CD4-positive, alpha-beta memory T cell (primary cell): Measurements from ENCODE around the gene SNORC. TPM values are rescaled to one million over a fixed set of nuclear protein-coding genes. Genes with fewer than 3 reads are reported as not detected.

Experiments
- CTCF ChIA-PET: fragments of 350-600 bp; sonication (Branson Sonifier 250); formaldehyde crosslinking; loops from one replicate; lab custom pipeline; 2021; ENCODE audit warnings: inconsistent platforms; ENCODE audit not compliant: partially characterized antibody; lab: Charles Lee
- POLR2A ChIA-PET: fragments of 350-600 bp; sonication (Branson Sonifier 250); formaldehyde crosslinking; loops from one replicate; lab custom pipeline; 2021; ENCODE audit not compliant: partially characterized antibody; lab: Charles Lee
- DNase-seq, 5 donors: peaks; one replicate each; pipeline versions ENCODE4 v3.0.0 to v3.0.0-alpha.2; 2020 to 2022; ENCODE audit warnings: mixed read lengths in 1 of 5
- H3K27ac ChIP-seq: one replicate; pipeline ENCODE4 v1.7.0; 2013; ENCODE audit warnings: low read depth, low read length
- H3K27me3 ChIP-seq: 2 replicates; pipeline ENCODE4 v1.7.0; 2013; ENCODE audit warnings: mild to moderate bottlenecking, low read length, moderate library complexity; ENCODE audit not compliant: insufficient read depth
- H3K36me3 ChIP-seq: 2 replicates; pipeline ENCODE4 v1.7.0; 2013; ENCODE audit warnings: mild to moderate bottlenecking, low read length, moderate library complexity; ENCODE audit not compliant: insufficient read depth
- H3K4me1 ChIP-seq: 2 replicates; pipeline ENCODE4 v1.7.0; 2013; ENCODE audit warnings: mild to moderate bottlenecking, low read length, moderate library complexity; ENCODE audit not compliant: insufficient read depth
- H3K4me3 ChIP-seq, 2 donors: one replicate each; pipeline ENCODE4 v1.7.0; 2013; ENCODE audit warnings: low read length in 2 of 2, mild to moderate bottlenecking in 1 of 2
- H3K9me3 ChIP-seq, 2 donors: one replicate each; pipeline ENCODE4 v1.7.0; 2013; ENCODE audit warnings: low read length in 2 of 2, control low read depth in 1 of 2; ENCODE audit not compliant: control insufficient read depth in 1 of 2
- H3K27ac Mint-ChIP-seq, 7 donors: one replicate each; pipeline ENCODE4 v1.8.0; 2020 to 2021; ENCODE audit warnings: mixed read lengths in 7 of 7, mild to moderate bottlenecking in 6 of 7, inconsistent platforms in 3 of 7, moderate library complexity in 3 of 7
- H3K27me3 Mint-ChIP-seq, 2 donors: one replicate each; pipeline ENCODE4 v1.8.0; 2020 to 2021; ENCODE audit warnings: mixed read lengths in 2 of 2
- H3K36me3 Mint-ChIP-seq, 2 donors: one replicate each; pipeline ENCODE4 v1.8.0; 2020 to 2021; ENCODE audit warnings: mixed read lengths in 2 of 2, inconsistent platforms in 1 of 2, mild to moderate bottlenecking in 1 of 2
- H3K4me1 Mint-ChIP-seq, 4 donors: one replicate each; pipeline ENCODE4 v1.8.0; 2020 to 2021; ENCODE audit warnings: mixed read lengths in 4 of 4, mild to moderate bottlenecking in 1 of 4
- H3K4me3 Mint-ChIP-seq, 8 donors: one replicate each; pipeline ENCODE4 v1.8.0; 2020 to 2021; ENCODE audit warnings: mixed read lengths in 8 of 8, mild to moderate bottlenecking in 7 of 8, moderate library complexity in 6 of 8, inconsistent platforms in 3 of 8
- H3K9me3 Mint-ChIP-seq, 8 donors: one replicate each; pipeline ENCODE4 v1.8.0; 2020 to 2021; ENCODE audit warnings: mixed read lengths in 8 of 8, mild to moderate bottlenecking in 5 of 8, inconsistent platforms in 3 of 8, moderate library complexity in 1 of 8
- intact Hi-C: fragments of 100-400 bp; cut with micrococcal nuclease; formaldehyde crosslinking; loops from one replicate; pipeline ENCODE4 v1.15.1; 2023
- polyA plus RNA-seq, 2 donors: library from polyadenylated mRNA; unstranded; fragments of 300-500 nt; fragmentation: Illumina TruSeq; gene quantifications; one replicate each; pipeline ENCODE4 v1.2.3, GENCODE V29; 2021
- total RNA-seq, 2 experiments: library from RNA; stranded (reverse); gene quantifications; one replicate each; pipeline ENCODE4 v1.2.3, GENCODE V29; 2021

Gene SNORC
- total and polyA plus RNA-seq, 4 experiments from 2014 or later, result 0.14 to 1.5 (median 1.4) TPM; not detected in 1

DNA sequence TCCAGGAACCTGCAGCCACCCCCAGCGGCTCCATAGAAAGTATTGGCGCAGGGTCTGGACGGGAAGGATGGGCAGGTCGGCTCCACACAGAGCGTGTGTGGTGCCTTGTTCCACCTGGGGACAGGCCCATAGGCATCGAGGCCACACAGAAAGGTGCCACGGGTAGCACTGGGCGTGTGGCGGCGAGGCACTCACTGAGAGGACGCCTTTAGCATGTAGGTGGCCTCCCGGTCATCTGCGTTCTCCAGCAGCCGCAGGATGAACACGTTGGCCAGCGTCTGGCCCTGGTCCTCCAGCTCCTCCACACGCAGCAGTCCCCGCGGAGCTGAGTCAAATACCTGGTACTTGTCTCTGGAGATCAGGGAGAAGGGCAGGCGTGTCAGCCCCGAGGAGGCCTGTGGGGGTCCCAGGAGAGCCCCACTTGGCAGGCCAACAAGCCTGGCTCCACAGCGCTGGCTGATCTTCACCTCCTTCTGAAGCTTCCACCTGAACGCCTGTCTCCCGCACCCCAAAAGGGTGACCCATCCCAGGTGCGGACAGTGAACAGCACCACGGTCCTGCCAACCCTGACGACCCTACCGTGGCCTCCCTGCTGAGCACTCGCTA lies 13.2 kb downstream of the SNORC start:
- intact Hi-C loops, result no loop called here
- H3K36me3 Mint-ChIP-seq, result no peaks in the 10 kb centered on the region
- H3K4me1 ChIP-seq, result no peaks in the 10 kb centered on the region
- ChIA-PET POLR2A (no interaction called here), CTCF (no interaction called here)
- H3K27me3 Mint-ChIP-seq, result peaks cover 2 to 3% of the 10 kb centered on the region in 2 donors
- H3K4me3 Mint-ChIP-seq, result no peak overlapping the region
- no peaks in the 10 kb centered on the region for H3K4me1 Mint-ChIP-seq
- DNase-seq, result peak in 1 of 5 donors; percentile 21
- no peaks in the 10 kb centered on the region for H3K9me3 Mint-ChIP-seq
- H3K27ac Mint-ChIP-seq, result no peak overlapping the region
- H3K27me3 ChIP-seq, result no peaks in the 10 kb centered on the region
- H3K36me3 ChIP-seq, result no peaks in the 10 kb centered on the region
- no peak overlapping the region for H3K27ac ChIP-seq
- no peaks in the 10 kb centered on the region for H3K9me3 ChIP-seq
- H3K4me3 ChIP-seq, result no peak overlapping the region

GRCh38 chr2:232884001-232884421 lies 13.9 kb downstream of the SNORC start:
- intact Hi-C loops, result no loop called here
- Histone ChIP-seq H3K27ac (no peak overlapping the region), H3K4me3 (no peak overlapping the region), H3K4me1 (no peaks in the 10 kb centered on the region), H3K27me3 (no peaks in the 10 kb centered on the region), H3K36me3 (no peaks in the 10 kb centered on the region), H3K9me3 (no peaks in the 10 kb centered on the region)
- no peak for DNase-seq
- ChIA-PET POLR2A (no interaction called here), CTCF (no interaction called here)
- H3K4me1 Mint-ChIP-seq, result no peaks in the 10 kb centered on the region
- H3K36me3 Mint-ChIP-seq, result no peaks in the 10 kb centered on the region
- H3K9me3 Mint-ChIP-seq, result no peaks in the 10 kb centered on the region
- H3K27ac Mint-ChIP-seq, result no peak overlapping the region
- peaks cover 2 to 3% of the 10 kb centered on the region in 2 donors for H3K27me3 Mint-ChIP-seq
- no peak overlapping the region for H3K4me3 Mint-ChIP-seq

- no peak overlapping the region for H3K4me3 ChIP-seq
- H3K9me3 ChIP-seq, result no peaks in the 10 kb centered on the region
- ChIA-PET POLR2A (no interaction called here), CTCF (no interaction called here)
- no peaks in the 10 kb centered on the region for H3K36me3 Mint-ChIP-seq
- DNase-seq, result no peak
- no peaks in the 10 kb centered on the region for H3K36me3 ChIP-seq
- no peaks in the 10 kb centered on the region for H3K4me1 ChIP-seq
- no peak overlapping the region for H3K27ac ChIP-seq
- H3K4me3 Mint-ChIP-seq, result no peak overlapping the region
- H3K4me1 Mint-ChIP-seq, result no peaks in the 10 kb centered on the region
- H3K27me3 Mint-ChIP-seq, result peaks cover 3% of the 10 kb centered on the region in 2 donors
- no peaks in the 10 kb centered on the region for H3K9me3 Mint-ChIP-seq
- intact Hi-C loops, result no loop called here
- H3K27ac Mint-ChIP-seq, result no peak overlapping the region
- no peaks in the 10 kb centered on the region for H3K27me3 ChIP-seq
Measured at GRCh38 chr2:232884549-232885263, 14.6 kb downstream of the SNORC start.

- CTCF ChIA-PET, result no interaction called here
Measured at GRCh38 chr2:232885264-232885961, 15.3 kb downstream of the SNORC start.

DNA sequence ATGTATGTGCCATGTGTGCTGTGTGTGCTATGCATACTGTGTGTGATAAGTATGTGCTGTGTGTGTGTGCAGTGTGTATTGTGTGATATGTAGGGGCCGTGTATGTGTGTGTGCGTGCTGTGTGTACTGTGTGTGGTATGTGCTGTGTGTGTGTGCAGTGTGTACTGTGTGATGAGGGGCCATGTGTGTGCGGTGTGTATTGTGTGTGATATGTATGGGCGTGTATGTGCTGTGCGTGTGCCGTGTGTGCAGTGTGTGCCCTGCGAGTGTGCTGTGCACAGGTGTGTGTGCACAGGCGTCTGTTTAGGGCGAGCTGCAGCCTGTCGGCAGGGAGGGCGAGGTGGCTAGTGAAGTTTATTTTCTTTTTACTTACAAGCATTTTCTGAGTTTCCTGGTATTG lies 16.1 kb downstream of the SNORC start:
- CTCF ChIA-PET, result no interaction called here
- no peaks in the 10 kb centered on the region for H3K27me3 ChIP-seq
- DNase-seq, result no peak
- Mint-ChIP-seq H3K4me1 (peaks cover 0 to 1% (median 0%) of the 10 kb centered on the region in 4 donors), H3K9me3 (no peaks in the 10 kb centered on the region), H3K36me3 (no peaks in the 10 kb centered on the region), H3K27me3 (peaks cover 11 to 12% of the 10 kb centered on the region in 2 donors), H3K27ac (peak overlapping the region in 2 of 7 donors; percentile 39 to 65), H3K4me3 (peak overlapping the region in 1 of 8 donors; percentile 11)
- H3K4me1 ChIP-seq, result no peaks in the 10 kb centered on the region
- no peak overlapping the region for H3K4me3 ChIP-seq
- intact Hi-C loops, result no loop called here
- no peaks in the 10 kb centered on the region for H3K36me3 ChIP-seq
- H3K9me3 ChIP-seq, result no peaks in the 10 kb centered on the region
- no peak overlapping the region for H3K27ac ChIP-seq
- POLR2A ChIA-PET, result no interaction called here

More at GRCh38 chr2:232885264-232885961, 15.3 kb downstream of the SNORC start:
- Mint-ChIP-seq H3K36me3 (no peaks in the 10 kb centered on the region), H3K4me1 (no peaks in the 10 kb centered on the region), H3K4me3 (no peak overlapping the region), H3K9me3 (no peaks in the 10 kb centered on the region), H3K27ac (no peak overlapping the region), H3K27me3 (peaks cover 5 to 6% of the 10 kb centered on the region in 2 donors)
- Histone ChIP-seq H3K4me1 (no peaks in the 10 kb centered on the region), H3K27me3 (no peaks in the 10 kb centered on the region), H3K4me3 (no peak overlapping the region), H3K9me3 (no peaks in the 10 kb centered on the region), H3K36me3 (no peaks in the 10 kb centered on the region), H3K27ac (no peak overlapping the region)
- intact Hi-C loops, result no loop called here
- POLR2A ChIA-PET, result no interaction called here
- no peak for DNase-seq

DNA sequence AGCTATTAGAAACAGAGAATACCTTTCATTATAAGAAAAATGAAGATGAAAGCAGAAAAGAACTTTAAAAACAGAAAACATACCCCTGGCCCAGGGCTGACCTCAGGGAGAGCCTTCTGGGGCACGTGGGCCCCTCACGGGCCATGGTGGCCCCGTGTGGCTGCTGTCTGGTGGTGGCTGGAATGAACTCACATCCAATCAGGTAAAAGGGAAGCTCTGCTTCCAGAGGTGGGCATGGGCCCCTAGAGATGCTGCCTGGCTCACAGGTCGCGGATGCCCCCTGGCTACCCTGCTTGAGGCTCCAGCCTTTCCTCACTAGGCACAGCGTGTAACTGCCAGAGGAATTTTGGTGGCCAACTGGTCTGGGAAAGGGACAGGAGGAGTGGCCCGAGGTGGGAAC lies 16.6 kb downstream of the SNORC start:
- Mint-ChIP-seq H3K4me1 (peaks cover 0 to 1% (median 0%) of the 10 kb centered on the region in 4 donors), H3K9me3 (no peaks in the 10 kb centered on the region), H3K36me3 (no peaks in the 10 kb centered on the region), H3K4me3 (no peak overlapping the region), H3K27me3 (peaks cover 11 to 15% of the 10 kb centered on the region in 2 donors), H3K27ac (no peak overlapping the region)
- Histone ChIP-seq H3K4me3 (no peak overlapping the region), H3K27me3 (no peaks in the 10 kb centered on the region), H3K36me3 (no peaks in the 10 kb centered on the region), H3K27ac (no peak overlapping the region), H3K9me3 (no peaks in the 10 kb centered on the region), H3K4me1 (no peaks in the 10 kb centered on the region)
- no peak for DNase-seq
- CTCF ChIA-PET, result no interaction called here
- intact Hi-C loops, result no loop called here
- POLR2A ChIA-PET, result no interaction called here

DNA sequence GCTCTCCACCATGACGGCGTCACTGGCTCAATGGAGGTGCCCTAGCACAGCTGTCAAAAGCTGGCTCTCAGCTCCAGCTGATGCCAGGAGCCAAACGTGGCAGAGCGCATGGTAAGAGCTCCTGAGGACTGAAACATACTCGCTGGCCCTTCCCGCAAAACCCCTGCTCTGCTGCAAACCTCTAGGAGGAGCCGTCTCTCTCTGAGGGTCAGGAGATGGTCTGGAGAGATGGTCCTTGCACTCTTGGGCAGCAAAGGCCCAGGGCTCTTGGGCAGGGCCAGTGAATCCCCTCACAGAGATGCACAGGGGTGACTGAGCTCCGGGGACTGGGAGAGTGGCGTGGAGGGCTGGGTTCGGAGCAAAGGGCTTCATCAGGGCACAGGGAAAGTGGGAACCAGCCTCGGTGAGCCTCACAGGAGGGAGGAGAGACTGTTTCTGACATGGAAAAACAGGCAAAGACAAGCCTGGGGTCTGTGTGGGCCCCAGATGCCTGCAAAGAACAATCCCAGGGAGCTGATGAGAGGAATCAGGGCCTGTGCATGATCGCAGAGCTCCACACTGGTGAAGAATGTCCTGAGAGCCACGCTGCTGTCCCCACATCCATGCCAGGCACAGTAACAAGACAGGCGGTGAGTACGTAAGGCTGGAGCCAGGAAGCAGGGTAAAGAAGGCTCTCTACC lies 17.2 kb downstream of the SNORC start:
- ChIA-PET CTCF (no interaction called here), POLR2A (no interaction called here)
- Mint-ChIP-seq H3K9me3 (no peaks in the 10 kb centered on the region), H3K27me3 (peaks cover 14 to 19% of the 10 kb centered on the region in 2 donors), H3K36me3 (no peaks in the 10 kb centered on the region), H3K4me1 (peaks cover 0 to 1% (median 0%) of the 10 kb centered on the region in 4 donors), H3K27ac (no peak overlapping the region), H3K4me3 (no peak overlapping the region)
- no peak for DNase-seq
- intact Hi-C loops, result no loop called here
- no peaks in the 10 kb centered on the region for H3K27me3 ChIP-seq
- no peaks in the 10 kb centered on the region for H3K9me3 ChIP-seq
- no peaks in the 10 kb centered on the region for H3K36me3 ChIP-seq
- H3K27ac ChIP-seq, result no peak overlapping the region
- H3K4me3 ChIP-seq, result no peak overlapping the region
- no peaks in the 10 kb centered on the region for H3K4me1 ChIP-seq
